ENCODE measurements around the gene ADISSP. TPM values are rescaled to one million over a fixed set of nuclear protein-coding genes. Genes with fewer than 3 reads are reported as not detected.

ADISSP gene
- total and polyA plus RNA-seq, 2 of the 13 experiments (the other 11 are each of a cell fraction or from before 2014, with no cell fraction given), result 38.3 to 90.6 TPM

DNA sequence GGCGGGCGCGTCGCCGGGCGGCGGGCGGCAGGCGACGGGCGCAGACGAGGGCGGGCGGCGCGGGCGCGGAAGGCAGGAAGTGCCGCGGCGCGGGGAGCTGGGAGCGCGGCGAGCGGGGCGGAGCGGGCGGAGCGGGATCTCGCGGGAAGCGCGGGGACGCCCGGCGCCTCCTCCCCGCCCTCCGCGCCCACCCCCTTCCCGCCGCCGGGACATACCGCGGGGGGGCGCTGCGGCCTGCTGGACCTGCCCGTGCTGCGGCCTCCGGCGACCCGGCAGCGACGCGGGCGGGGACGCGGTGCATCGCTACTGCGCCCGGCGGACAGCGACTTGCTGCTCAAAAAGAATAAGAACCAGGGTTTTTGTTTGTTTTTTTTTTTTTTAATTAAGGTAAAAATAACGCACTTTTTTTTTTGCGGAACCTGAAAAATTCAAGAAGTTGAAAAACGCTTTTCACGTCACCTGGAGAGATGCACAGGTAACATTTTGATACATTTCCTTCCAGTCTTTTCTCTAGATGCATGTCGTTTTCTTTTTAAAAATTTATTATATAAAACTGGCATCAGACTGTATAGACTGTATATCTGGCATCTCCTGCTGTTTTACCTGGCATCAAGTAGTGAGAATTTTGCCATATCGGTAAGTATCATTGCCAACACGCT, 19.2 kb upstream of the ADISSP start, which contains the start of gene CENPB (continued):
- TF ChIP-seq SRSF1 (optimal IDR thresholded peaks at IDR 0.05; ENCODE audit: low read depth, low read length) (no peak), KMT2A (CRISPR knock-in tag; IDR thresholded peaks at IDR 0.05) (peak; percentile 46; the same call in 1 of the 2 replicates), RXRB (CRISPR knock-in tag; IDR thresholded peaks at IDR 0.05; ENCODE audit: borderline replicate concordance) (peak; percentile 62; the same call in 1 of the 2 replicates), ZNF841 (CRISPR knock-in tag; IDR thresholded peaks at IDR 0.05; ENCODE audit: borderline replicate concordance) (no peak), ZNF792 (CRISPR knock-in tag; IDR thresholded peaks at IDR 0.05) (0 out of 2 replicates have a peak, but pooled peaks have one; percentile 16), GTF2F1 (IDR thresholded peaks at IDR 0.05; ENCODE audit: low read length) (no peak), ZNF703 (CRISPR knock-in tag; IDR thresholded peaks at IDR 0.05; ENCODE audit: borderline replicate concordance) (no peak), GFI1 (CRISPR knock-in tag; IDR thresholded peaks at IDR 0.05; ENCODE audit: borderline replicate concordance) (no peak; the same call in 1 of the 2 replicates), ZNF335 (CRISPR knock-in tag; IDR thresholded peaks at IDR 0.05) (no peak), CENPT (CRISPR knock-in tag; IDR thresholded peaks at IDR 0.05; ENCODE audit: low read depth) (no peak; the same call in 1 of the 2 replicates), ZSCAN31 (CRISPR knock-in tag; IDR thresholded peaks at IDR 0.05; ENCODE audit: low read depth) (peak; percentile 88), PITX1 (CRISPR knock-in tag; IDR thresholded peaks at IDR 0.05) (no peak)
- TF ChIP-seq, protein P1, sequence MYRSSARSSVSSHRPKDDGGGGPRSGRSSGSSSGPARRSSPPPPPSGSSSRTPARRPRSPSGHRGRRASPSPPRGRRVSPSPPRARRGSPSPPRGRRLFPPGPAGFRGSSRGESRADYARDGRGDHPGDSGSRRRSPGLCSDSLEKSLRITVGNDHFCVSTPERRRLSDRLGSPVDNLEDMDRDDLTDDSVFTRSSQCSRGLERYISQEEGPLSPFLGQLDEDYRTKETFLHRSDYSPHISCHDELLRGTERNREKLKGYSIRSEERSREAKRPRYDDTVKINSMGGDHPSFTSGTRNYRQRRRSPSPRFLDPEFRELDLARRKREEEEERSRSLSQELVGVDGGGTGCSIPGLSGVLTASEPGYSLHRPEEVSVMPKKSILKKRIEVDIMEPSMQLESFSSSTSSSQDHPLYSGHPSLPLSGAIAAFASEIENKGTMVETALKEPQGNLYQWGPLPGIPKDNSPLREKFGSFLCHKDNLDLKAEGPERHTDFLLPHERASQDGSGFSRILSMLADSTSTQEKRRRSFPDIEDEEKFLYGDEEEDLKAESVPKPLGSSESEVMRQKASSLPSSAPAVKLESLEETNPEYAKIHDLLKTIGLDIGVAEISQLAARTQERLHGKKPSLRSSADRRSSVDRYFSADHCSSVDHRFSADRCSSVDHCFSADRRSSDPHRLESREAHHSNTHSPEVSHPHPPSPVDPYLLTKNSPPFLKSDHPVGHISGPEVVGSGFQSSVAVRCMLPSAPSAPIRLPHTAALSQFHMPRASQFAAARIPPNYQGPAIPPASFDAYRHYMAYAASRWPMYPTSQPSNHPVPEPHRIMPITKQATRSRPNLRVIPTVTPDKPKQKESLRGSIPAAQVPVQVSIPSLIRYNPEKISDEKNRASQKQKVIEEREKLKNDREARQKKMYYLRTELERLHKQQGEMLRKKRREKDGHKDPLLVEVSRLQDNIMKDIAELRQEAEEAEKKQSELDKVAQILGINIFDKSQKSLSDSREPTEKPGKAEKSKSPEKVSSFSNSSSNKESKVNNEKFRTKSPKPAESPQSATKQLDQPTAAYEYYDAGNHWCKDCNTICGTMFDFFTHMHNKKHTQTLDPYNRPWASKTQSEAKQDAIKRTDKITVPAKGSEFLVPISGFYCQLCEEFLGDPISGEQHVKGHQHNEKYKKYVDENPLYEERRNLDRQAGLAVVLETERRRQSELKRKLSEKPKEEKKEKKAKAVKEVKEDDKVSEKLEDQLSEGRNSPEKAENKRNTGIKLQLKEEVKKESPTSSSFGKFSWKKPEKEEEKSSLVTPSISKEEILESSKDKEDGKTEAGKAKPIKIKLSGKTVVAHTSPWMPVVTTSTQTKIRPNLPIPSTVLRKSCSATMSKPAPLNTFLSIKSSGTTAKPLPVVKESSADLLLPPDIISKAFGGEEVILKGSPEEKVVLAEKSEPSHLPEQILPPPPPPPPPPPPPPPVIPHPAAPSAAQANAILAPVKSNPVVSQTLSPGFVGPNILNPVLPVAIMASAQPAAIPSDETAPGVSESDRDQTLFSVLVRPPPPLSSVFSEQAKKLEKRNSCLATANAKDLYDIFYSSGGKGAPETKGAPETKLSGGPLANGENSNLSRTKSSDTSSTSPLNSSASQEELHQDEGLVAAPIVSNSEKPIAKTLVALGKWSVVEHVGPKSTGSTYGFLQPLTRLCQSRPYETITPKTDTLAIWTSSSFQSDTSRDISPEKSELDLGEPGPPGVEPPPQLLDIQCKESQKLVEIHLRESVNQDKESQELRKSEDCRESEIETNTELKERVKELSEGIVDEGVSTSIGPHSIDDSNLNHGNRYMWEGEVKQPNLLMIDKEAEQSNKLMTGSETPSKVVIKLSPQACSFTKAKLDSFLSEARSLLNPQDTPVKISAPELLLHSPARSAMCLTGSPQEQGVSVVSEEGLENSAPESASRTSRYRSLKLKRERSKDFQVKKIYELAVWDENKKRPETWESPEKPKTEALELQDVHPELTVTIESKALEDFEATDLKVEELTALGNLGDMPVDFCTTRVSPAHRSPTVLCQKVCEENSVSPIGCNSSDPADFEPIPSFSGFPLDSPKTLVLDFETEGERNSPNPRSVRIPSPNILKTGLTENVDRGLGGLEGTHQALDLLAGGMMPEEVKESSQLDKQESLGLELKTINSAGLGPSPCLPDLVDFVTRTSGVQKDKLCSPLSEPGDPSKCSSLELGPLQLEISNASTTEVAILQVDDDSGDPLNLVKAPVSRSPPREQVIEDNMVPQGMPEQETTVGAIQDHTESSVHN (CRISPR knock-in tag; IDR thresholded peaks at IDR 0.05), result no peak
- TF ChIP-seq, protein P2, sequence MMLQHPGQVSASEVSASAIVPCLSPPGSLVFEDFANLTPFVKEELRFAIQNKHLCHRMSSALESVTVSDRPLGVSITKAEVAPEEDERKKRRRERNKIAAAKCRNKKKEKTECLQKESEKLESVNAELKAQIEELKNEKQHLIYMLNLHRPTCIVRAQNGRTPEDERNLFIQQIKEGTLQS (CRISPR knock-in tag; IDR thresholded peaks at IDR 0.05), result no peak
- TF ChIP-seq, protein P3, sequence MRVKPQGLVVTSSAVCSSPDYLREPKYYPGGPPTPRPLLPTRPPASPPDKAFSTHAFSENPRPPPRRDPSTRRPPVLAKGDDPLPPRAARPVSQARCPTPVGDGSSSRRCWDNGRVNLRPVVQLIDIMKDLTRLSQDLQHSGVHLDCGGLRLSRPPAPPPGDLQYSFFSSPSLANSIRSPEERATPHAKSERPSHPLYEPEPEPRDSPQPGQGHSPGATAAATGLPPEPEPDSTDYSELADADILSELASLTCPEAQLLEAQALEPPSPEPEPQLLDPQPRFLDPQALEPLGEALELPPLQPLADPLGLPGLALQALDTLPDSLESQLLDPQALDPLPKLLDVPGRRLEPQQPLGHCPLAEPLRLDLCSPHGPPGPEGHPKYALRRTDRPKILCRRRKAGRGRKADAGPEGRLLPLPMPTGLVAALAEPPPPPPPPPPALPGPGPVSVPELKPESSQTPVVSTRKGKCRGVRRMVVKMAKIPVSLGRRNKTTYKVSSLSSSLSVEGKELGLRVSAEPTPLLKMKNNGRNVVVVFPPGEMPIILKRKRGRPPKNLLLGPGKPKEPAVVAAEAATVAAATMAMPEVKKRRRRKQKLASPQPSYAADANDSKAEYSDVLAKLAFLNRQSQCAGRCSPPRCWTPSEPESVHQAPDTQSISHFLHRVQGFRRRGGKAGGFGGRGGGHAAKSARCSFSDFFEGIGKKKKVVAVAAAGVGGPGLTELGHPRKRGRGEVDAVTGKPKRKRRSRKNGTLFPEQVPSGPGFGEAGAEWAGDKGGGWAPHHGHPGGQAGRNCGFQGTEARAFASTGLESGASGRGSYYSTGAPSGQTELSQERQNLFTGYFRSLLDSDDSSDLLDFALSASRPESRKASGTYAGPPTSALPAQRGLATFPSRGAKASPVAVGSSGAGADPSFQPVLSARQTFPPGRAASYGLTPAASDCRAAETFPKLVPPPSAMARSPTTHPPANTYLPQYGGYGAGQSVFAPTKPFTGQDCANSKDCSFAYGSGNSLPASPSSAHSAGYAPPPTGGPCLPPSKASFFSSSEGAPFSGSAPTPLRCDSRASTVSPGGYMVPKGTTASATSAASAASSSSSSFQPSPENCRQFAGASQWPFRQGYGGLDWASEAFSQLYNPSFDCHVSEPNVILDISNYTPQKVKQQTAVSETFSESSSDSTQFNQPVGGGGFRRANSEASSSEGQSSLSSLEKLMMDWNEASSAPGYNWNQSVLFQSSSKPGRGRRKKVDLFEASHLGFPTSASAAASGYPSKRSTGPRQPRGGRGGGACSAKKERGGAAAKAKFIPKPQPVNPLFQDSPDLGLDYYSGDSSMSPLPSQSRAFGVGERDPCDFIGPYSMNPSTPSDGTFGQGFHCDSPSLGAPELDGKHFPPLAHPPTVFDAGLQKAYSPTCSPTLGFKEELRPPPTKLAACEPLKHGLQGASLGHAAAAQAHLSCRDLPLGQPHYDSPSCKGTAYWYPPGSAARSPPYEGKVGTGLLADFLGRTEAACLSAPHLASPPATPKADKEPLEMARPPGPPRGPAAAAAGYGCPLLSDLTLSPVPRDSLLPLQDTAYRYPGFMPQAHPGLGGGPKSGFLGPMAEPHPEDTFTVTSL (CRISPR knock-in tag; IDR thresholded peaks at IDR 0.05; ENCODE audit: borderline replicate concordance), result no peak

Measured in HepG2 (cell line).